Adrenal gland (tissue), 5 donors: Measurements from ENCODE around the gene ZCCHC4.

Source experiments
- POLR2A ChIP-seq, 2 donors: fragments of 450-650 bp; IDR thresholded peaks; one replicate each; pipeline ENCODE4 v1.6.1; 2017; ENCODE audit warnings: antibody characterized with exemption in 2 of 2, mild to moderate bottlenecking in 2 of 2, moderate library complexity in 1 of 2
- TF ChIP-seq, protein P1 (sequence below), 6 experiments: fragments of 450-650 bp in 4 of 6; fragments of 200-600 bp in 2 of 6; sonication (generic) in 1 of 6; IDR thresholded peaks; 1 replicate in 5 of 6; 2 replicates in 1 of 6; pipeline versions ENCODE4 v1.5.1 to v1.8.0; 2016 to 2021; ENCODE audit warnings: antibody characterized with exemption in 6 of 6, mild to moderate bottlenecking in 2 of 6, moderate library complexity in 1 of 6
- donor health status: DM: no; HTN: no; CAD: no.

DNA sequence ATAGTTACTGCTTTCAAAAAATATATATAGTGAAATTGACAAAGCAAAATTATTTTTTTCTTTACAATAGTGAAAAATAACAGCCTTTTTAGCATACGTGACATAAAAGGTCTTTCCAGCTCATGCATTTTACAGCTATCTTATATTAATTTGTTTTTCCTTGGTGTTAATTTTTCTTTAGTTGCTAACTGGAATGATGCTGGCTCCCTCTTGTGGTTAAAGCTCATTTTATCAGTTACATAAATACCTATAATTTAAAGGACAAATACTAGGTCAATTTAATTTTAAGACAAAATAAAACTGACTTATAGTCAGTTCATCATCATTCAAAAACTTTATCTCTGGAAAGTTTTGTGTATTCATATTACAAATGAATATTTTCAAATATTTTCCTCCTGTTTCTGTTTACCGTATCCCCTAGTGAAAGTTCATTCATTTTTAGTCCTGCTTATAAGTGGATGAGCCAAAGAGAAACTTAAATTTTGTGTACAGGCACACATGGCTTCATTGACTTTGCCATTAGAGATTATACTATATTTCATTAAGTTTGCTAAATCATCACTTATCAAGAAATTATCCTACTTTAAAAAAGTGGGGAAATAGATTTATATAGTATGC is 54.5 kb downstream of the ZCCHC4 start:
- TF ChIP-seq, protein P1, sequence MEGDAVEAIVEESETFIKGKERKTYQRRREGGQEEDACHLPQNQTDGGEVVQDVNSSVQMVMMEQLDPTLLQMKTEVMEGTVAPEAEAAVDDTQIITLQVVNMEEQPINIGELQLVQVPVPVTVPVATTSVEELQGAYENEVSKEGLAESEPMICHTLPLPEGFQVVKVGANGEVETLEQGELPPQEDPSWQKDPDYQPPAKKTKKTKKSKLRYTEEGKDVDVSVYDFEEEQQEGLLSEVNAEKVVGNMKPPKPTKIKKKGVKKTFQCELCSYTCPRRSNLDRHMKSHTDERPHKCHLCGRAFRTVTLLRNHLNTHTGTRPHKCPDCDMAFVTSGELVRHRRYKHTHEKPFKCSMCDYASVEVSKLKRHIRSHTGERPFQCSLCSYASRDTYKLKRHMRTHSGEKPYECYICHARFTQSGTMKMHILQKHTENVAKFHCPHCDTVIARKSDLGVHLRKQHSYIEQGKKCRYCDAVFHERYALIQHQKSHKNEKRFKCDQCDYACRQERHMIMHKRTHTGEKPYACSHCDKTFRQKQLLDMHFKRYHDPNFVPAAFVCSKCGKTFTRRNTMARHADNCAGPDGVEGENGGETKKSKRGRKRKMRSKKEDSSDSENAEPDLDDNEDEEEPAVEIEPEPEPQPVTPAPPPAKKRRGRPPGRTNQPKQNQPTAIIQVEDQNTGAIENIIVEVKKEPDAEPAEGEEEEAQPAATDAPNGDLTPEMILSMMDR (IDR thresholded peaks at IDR 0.05), result peak; percentile 42 to 77 (median 68)
- TF ChIP-seq POLR2A (IDR thresholded peaks at IDR 0.05), result no peak
